Activated T-helper 1 cell treated with Interleukin-2 at 50 U/mL for 16 hours (primary cell): ENCODE results near the gene UBE2O.

Experiments used
- DNase-seq: peaks from one replicate; pipeline ENCODE4 v3.0.0-alpha.2; 2020; ENCODE audit warnings: low read depth

Gene UBE2O

GRCh38 chr17:76484228-76484725, 31.3 kb upstream of the UBE2O start:
- DNase-seq = no peak

DNA sequence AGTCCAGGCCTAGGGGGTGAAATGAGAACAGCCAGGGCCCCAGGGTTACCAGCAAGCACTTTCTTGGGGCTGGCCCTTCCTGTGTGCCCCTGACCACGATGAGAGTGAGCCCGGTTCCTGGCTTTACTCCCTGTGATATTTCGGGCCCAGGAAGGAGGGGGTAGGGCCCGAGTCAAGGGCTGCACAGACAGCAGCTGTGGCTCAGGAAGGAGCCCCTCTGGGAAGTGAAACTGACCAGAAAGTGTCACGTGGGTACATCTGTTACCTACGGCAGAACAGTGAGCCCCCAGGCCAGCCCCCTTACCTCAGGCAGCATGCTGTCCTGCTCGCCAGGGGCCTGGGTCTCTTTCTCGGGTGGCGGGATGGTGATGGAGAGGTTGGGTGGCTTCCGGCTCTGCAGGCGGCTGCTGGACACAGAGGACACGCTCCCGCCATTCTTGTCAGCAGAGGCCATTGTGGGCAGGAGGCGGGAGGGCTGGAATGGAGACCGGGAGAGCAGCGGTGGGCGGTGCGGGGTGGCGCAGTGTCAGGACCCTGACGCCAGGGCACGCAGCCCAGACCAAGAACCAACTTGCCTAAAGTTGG, 28.2 kb upstream of the UBE2O start:
- DNase-seq = no peak

DNA sequence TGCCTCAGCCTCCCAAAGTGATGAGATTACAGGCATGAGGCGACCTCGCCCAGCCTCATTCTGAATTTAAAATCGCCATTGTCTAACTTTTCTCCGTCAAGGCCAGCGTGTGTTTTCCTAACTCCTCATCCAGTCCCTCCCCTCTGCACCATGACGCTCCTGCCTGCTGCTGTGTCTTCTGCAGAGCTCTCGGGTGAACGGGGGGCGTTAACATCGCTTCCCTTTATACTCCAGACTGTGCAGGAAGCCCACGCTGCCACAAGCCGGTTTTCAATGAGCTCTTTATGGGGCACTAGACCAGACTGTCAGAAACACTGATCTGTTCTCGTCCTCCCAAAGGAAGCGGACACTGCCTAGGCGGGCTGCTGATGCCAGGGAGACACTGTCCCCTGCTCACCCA, 27.7 kb upstream of the UBE2O start:
- no peak for DNase-seq

DNA sequence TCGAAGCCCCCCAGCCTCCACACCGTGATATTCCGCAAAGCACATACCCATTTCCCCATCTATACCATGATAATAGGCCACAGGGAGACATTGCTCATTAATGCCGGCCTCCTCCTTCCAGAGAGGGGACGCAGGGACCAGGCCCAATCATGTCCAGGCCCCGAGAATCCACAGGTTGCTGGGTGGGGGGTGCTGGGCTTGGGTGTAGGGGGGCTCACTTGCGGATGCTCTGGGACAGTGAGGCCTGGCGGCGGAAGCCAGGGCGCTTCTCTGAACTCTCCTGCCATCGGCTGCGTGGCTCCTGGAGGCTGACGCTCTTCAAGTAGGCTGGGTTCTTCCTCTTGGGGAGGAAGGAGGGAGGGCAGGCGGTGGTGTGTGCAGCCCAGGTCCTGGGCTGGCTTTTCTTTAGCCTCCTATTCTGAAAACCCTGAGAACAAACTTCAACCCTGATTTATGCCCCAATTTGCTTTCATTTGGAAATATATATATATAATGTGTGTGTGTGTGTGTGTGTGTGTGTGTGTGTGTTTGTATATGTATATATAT, 26.6 kb upstream of the UBE2O start:
- no peak for DNase-seq

GRCh38 chr17:76478730-76479514, 26.0 kb upstream of the UBE2O start:
- DNase-seq = no peak

DNA sequence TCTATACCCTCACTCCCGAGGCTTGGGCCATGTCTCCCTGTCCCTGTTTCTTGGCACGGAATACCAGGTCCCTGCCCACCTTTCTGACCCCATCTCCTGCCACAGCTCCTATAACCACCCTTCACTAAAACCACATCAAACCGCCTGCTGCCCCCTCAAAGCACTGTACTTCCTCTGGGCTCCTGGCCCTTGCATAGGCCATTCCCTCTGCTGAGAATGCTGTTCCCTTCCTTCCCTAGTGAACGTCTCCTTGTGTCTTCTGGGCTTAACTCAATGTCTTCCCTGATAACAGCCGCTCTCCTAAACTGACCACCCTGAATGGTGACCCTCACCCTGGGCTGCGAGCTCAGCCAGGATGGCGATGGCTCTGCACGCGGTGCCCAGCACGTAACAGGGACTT, 25.1 kb upstream of the UBE2O start:
- no peak for DNase-seq

- no peak for DNase-seq
Measured at GRCh38 chr17:76477576-76477975, 24.6 kb upstream of the UBE2O start.

- DNase-seq = no peak
Measured at GRCh38 chr17:76476736-76477135, 23.8 kb upstream of the UBE2O start.

DNA sequence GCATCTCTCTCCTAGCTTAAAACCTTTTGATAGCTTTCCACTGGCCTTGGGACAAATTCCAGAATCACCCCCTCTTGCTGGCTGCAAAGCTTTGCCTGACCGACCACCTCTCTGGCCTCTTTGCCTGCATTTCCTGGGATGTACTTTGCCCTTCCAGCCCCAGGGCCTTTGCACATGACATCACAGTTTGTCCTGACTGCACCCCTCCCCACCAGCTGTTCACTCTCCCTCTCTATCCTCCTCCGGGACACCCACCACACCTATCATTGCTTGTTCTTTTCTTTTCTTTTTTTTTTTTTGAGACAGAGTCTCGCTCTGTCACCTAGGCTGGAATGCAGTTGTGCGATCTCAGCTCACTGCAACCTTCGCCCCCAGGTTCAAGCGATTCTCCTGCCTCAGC, 22.4 kb upstream of the UBE2O start:
- DNase-seq = no peak

GRCh38 chr17:76474894-76475293, 21.9 kb upstream of the UBE2O start:
- DNase-seq = no peak

DNA sequence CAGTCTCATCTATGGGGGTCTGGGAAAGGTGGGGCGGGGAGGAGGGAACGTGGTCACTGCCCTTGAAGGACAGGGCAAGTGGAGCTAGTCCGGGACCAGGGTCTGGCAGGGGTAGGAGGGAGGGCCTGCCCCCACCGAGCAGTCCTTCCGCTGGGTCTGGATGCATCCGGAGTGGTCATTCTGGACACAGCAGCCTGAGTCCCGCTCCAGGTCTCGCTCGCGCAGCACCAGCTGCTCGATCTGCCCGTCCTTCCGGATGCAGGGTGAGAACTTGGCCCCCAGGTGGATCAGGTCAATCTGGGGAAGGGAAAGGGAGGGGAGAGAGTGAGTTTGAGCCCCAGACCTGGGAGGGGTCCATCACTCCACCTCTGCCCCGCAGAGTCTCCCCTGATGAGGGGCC, 21.3 kb upstream of the UBE2O start:
- DNase-seq = no peak

- no peak for DNase-seq
Measured at GRCh38 chr17:76473541-76473985, 20.6 kb upstream of the UBE2O start.

- no peak for DNase-seq
Measured at GRCh38 chr17:76472726-76473125, 19.8 kb upstream of the UBE2O start.

GRCh38 chr17:76472258-76472645, 19.3 kb upstream of the UBE2O start:
- DNase-seq = no peak

- DNase-seq = no peak
Measured at GRCh38 chr17:76471498-76472257, 18.7 kb upstream of the UBE2O start.

GRCh38 chr17:76469991-76470739, 17.2 kb upstream of the UBE2O start:
- DNase-seq = no peak

GRCh38 chr17:76469076-76469990, 16.4 kb upstream of the UBE2O start:
- no peak for DNase-seq

GRCh38 chr17:76468634-76469010, 15.7 kb upstream of the UBE2O start:
- DNase-seq = no peak

DNA sequence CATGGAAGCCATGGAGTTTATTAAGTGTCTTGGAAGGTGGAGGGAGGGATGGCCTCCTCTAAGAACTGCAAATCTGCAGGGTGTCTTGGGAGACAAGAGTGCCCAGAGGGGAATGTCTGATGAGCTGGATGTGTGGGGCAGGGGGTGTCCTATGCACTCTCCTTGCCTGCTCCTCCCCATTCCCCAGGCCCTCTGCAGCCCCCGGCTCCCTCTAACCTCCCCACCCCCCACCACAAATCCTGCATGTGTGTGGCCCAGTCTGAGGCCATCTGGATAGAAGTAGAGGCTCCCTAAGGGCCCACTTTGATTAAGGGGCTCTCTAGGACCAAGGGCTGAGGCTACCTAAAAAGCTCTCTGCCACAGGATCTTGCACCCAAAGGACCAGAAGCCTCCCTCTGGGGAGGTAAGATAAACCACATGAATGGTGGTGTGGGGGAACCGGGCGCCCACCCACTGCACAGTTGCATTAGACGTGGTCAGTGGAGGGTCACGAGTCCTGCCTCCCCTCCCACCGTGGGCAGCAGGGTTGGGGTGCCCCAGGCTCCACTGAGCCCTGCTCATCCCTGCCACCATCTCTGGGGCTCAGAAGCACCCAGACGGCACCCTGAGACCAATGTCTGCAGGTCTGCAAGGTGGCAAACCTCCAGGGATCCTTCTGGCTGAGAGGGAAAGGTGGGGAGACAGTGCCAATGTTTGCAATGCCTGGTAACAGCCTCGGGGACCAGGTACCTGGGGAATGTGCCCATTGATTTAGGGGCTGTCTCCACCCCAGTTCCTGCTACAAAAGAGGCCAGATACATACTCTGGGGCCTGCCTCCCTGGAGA, 15.1 kb upstream of the UBE2O start:
- no peak for DNase-seq

- DNase-seq = no peak
Measured at GRCh38 chr17:76467366-76467765, 14.4 kb upstream of the UBE2O start, which contains the start of gene AANAT. Gene AANAT (plus strand): TSS chr17:76467603. CDS start chr17:76468747, 1,144 bp downstream.
